ENCODE data around the gene ACTR5. TPM values are rescaled to one million over a fixed set of nuclear protein-coding genes. Genes with fewer than 3 reads are reported as not detected.

ACTR5 gene
- total and polyA plus RNA-seq, 7 donors, result 3.8 to 9.3 (median 5.3) TPM

DNA sequence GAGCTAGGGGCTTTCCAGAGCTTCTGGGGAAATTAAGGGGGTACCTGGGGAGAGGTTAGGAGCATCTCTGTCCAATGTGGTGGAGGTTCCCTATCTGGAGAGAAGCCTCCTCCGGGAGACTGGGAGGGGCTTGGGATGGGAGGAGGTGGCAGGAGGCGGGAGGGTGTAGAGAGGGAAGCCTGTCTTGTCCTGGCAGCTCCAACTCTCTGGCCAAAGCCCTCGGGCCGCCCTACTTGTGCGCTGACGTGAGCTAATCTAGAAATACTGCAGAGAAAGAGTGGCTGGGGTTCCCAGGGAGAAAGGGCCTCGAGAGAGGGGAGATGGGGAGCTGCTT, 25.6 kb upstream of the ACTR5 start:
- ATAC-seq (no peak), DNase-seq (no peak)
- WGBS, 3 donors, result 0 to 2% (median 1%) methylated on average over 6 to 7 of the region's 7 CpGs
- intact Hi-C loops (cut with DNase I), result no loop called here
- H3K9me3 ChIP-seq, result no peaks in the 10 kb centered on the region
- H3K4me1 ChIP-seq, result no peaks in the 10 kb centered on the region
- TF ChIP-seq, protein P1, sequence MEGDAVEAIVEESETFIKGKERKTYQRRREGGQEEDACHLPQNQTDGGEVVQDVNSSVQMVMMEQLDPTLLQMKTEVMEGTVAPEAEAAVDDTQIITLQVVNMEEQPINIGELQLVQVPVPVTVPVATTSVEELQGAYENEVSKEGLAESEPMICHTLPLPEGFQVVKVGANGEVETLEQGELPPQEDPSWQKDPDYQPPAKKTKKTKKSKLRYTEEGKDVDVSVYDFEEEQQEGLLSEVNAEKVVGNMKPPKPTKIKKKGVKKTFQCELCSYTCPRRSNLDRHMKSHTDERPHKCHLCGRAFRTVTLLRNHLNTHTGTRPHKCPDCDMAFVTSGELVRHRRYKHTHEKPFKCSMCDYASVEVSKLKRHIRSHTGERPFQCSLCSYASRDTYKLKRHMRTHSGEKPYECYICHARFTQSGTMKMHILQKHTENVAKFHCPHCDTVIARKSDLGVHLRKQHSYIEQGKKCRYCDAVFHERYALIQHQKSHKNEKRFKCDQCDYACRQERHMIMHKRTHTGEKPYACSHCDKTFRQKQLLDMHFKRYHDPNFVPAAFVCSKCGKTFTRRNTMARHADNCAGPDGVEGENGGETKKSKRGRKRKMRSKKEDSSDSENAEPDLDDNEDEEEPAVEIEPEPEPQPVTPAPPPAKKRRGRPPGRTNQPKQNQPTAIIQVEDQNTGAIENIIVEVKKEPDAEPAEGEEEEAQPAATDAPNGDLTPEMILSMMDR (IDR thresholded peaks at IDR 0.05), result no peak
- no peak overlapping the region for H3K27ac ChIP-seq
- no peak overlapping the region for H3K4me3 ChIP-seq
- peaks cover 3 to 99% (median 59%) of the 10 kb centered on the region in 3 donors for H3K27me3 ChIP-seq (ENCODE audit: insufficient read depth in 3 of 3, low read length in 2 of 3)
- H3K36me3 ChIP-seq (ENCODE audit: insufficient read depth in 1 of 2, low read depth in 1 of 2), result no peaks in the 10 kb centered on the region

DNA sequence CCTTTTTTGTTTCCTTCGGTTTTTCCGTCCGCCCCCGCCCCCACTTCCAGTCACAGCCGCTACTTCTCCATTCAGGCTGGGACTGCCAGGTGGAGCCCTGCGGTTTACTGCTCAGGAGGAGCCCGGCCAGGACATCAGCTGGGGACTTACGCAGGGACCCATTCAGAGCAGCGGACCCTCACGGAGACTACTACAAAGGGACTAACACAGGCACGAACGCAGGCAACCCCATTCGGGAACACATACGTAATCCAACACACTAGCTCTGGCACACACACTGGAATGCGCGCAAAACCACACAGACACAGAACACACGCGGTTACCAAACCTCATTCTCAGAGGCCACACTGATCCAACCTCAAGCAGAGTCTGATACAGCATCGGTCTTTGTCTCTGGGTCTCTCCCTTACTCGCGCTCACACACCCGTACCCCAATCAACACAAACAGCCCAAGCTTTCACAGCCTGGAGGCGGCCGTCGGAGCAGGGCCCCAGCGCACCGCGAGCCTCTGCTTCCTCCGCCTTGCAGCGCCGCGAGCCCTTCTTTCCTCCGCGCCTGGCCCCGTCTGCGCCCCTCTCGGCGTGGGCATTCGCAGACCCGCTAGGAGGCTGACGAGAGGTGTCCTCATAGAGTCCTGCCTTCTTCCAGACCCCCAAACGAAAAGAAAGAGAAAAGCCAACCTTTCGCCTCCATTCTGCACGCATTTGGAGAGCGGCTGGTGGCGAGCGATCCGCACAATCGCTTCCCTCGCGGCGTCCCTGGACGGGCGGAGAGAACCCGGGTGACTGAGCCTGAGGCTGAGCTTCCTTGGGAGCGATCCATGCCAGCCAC, 25.0 kb upstream of the ACTR5 start:
- ATAC-seq, result no peak
- Histone ChIP-seq H3K27me3 (ENCODE audit: insufficient read depth in 3 of 3, low read length in 2 of 3) (peaks cover 4 to 100% (median 63%) of the 10 kb centered on the region in 3 donors), H3K4me1 (no peaks in the 10 kb centered on the region), H3K27ac (no peak overlapping the region), H3K9me3 (no peaks in the 10 kb centered on the region), H3K4me3 (no peak overlapping the region), H3K36me3 (ENCODE audit: insufficient read depth in 1 of 2, low read depth in 1 of 2) (no peaks in the 10 kb centered on the region)
- intact Hi-C loops (cut with DNase I), result no loop called here
- 1% methylated on average over 55 to 56 of the region's 56 CpGs for whole genome bisulfite sequencing, 3 donors
- no peak for DNase-seq
- TF ChIP-seq, protein P1 (IDR thresholded peaks at IDR 0.05), result no peak

DNA sequence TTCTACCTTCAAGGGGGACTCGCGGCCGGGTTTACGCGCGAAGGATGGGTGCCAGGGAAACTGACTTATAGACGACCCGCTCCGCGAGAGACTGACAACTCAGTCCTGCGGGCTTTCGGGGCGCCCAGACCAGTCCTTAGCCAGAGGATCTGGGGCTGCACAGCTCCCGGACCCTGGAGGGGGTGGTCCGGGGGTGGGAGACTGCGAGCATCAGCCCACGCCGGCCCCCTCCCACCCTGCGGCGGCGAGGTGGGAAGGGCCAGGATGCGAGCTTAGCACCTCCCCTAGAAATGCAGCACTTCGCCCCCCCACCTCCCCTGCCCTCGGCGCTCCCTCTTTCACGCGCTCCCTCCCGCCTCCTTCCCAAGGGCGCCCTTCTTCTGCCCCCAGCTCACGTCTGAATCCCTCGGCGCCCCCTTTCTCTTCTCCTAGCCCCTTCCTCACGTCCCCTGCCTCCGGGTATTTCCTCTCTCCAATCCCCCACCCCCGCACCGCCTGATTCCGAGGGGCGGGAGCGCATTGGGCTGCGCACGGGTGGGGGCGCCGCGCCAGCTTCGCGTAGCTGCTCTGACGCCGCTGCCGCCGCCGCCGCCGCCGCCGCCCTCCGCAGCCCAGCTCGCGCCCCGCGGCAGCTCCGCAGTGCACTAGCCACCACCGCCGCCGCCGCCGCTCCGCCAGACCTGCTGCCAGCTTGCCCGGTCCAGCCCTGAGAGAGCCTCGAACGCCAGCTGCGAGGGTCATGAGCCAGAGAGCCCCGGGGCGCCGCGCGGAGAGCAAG, 24.2 kb upstream of the ACTR5 start, which contains the start of gene SLC32A1:
Gene SLC32A1, plus strand, starts transcription at position 639 of the 778 bp plus-strand sequence. CDS start 239 bp downstream, outside the sequence.
- ATAC-seq, result no peak

DNA sequence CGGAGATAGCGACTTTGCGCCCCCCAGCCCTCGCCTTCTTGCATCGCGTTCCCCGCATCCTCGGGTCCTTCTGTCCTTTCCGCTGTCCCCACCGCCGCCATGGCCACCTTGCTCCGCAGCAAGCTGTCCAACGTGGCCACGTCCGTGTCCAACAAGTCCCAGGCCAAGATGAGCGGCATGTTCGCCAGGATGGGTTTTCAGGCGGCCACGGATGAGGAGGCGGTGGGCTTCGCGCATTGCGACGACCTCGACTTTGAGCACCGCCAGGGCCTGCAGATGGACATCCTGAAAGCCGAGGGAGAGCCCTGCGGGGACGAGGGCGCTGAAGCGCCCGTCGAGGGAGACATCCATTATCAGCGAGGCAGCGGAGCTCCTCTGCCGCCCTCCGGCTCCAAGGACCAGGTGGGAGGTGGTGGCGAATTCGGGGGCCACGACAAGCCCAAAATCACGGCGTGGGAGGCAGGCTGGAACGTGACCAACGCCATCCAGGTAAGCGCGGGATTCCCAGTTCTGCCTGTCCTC, 23.6 kb upstream of the ACTR5 start:
- Histone ChIP-seq H3K27me3 (ENCODE audit: insufficient read depth in 3 of 3, low read length in 2 of 3) (peaks cover 6 to 100% (median 67%) of the 10 kb centered on the region in 3 donors), H3K36me3 (ENCODE audit: insufficient read depth in 1 of 2, low read depth in 1 of 2) (no peaks in the 10 kb centered on the region), H3K4me3 (no peak overlapping the region), H3K4me1 (no peaks in the 10 kb centered on the region), H3K9me3 (no peaks in the 10 kb centered on the region), H3K27ac (no peak overlapping the region)
- 1 to 4% (median 2%) methylated on average over 31 to 46 of the region's 46 CpGs for WGBS, 3 donors
- TF ChIP-seq, protein P1 (IDR thresholded peaks at IDR 0.05), result no peak
- intact Hi-C loops (cut with DNase I), result no loop called here
- ATAC-seq (no peak), DNase-seq (no peak)

More for the DNA sequence above, 24.2 kb upstream of the ACTR5 start, which contains the start of gene SLC32A1:
- TF ChIP-seq, protein P1 (IDR thresholded peaks at IDR 0.05), result no peak
- Histone ChIP-seq H3K4me1 (no peaks in the 10 kb centered on the region), H3K4me3 (no peak within 1 kb of the TSS), H3K36me3 (ENCODE audit: insufficient read depth in 1 of 2, low read depth in 1 of 2) (no peaks in the 10 kb centered on the region), H3K27me3 (ENCODE audit: insufficient read depth in 3 of 3, low read length in 2 of 3) (peaks cover 6 to 100% (median 65%) of the 10 kb centered on the region in 3 donors), H3K9me3 (no peaks in the 10 kb centered on the region), H3K27ac (no peak within 1 kb of the TSS)
- 0 to 1% (median 1%) methylated on average over 25 to 76 of the region's 76 CpGs for WGBS, 3 donors
- intact Hi-C loops (cut with DNase I), result no loop called here
- no peak for DNase-seq

All from psoas muscle (tissue), 8 donors.